OCI-LY1 (cell line): ENCODE results near the gene MUL1.

Experiments
- H2AFZ ChIP-seq: fragments of 200-600 bp; sonication (generic), shearing (Covaris generic); 2 replicates; pipeline ENCODE4 v1.6.0; 2014; ENCODE audit warnings: antibody characterized with exemption, mild to moderate bottlenecking, low read length
- H3F3A ChIP-seq: fragments of 200-600 bp; sonication (generic), shearing (Covaris generic); 2 replicates; pipeline ENCODE4 v1.6.0; 2014; ENCODE audit warnings: mild to moderate bottlenecking, antibody characterized with exemption, low read length, moderate library complexity; ENCODE audit not compliant: insufficient read depth
- H3K27ac ChIP-seq: fragments of 200-600 bp; sonication (generic); 2 replicates; pipeline ENCODE4 v1.5.1; 2014; ENCODE audit warnings: low read length, mixed run types, mild to moderate bottlenecking, low read depth; ENCODE audit not compliant: poor library complexity, severe bottlenecking
- H3K27me3 ChIP-seq: fragments of 200-600 bp; sonication (generic); 2 replicates; pipeline ENCODE4 v1.6.0; 2014; ENCODE audit warnings: antibody characterized with exemption, mild to moderate bottlenecking, low read length, moderate library complexity; ENCODE audit not compliant: insufficient read depth
- H3K36me3 ChIP-seq: fragments of 200-600 bp; sonication (generic); 2 replicates; pipeline ENCODE4 v1.6.1; 2014; ENCODE audit warnings: mild to moderate bottlenecking, antibody characterized with exemption, low read length, moderate library complexity, mixed read lengths; ENCODE audit not compliant: insufficient read depth
- H3K4me1 ChIP-seq: fragments of 200-600 bp; sonication (generic); 2 replicates; pipeline ENCODE4 v1.5.1; 2014; ENCODE audit warnings: mild to moderate bottlenecking, low read length, moderate library complexity; ENCODE audit not compliant: insufficient read depth, severe bottlenecking
- H3K4me2 ChIP-seq: fragments of 200-600 bp; sonication (generic), shearing (Covaris generic); 2 replicates; pipeline ENCODE4 v1.6.1; 2014; ENCODE audit warnings: low read length
- H3K4me3 ChIP-seq: fragments of 200-600 bp; sonication (generic); 2 replicates; pipeline ENCODE4 v1.5.1; 2014; ENCODE audit warnings: low read length, low read depth, mild to moderate bottlenecking, mixed read lengths; ENCODE audit not compliant: poor library complexity, severe bottlenecking
- H3K79me2 ChIP-seq: fragments of 200-600 bp; shearing (Covaris generic); 2 replicates; pipeline ENCODE4 v1.6.1; 2016; ENCODE audit warnings: mixed run types, low read length, mixed read lengths; ENCODE audit not compliant: insufficient read depth
- H3K9ac ChIP-seq: fragments of 200-600 bp; sonication (generic), shearing (Covaris generic); 2 replicates; pipeline ENCODE4 v1.6.1; 2014; ENCODE audit warnings: mild to moderate bottlenecking, low read length, mixed read lengths
- H3K9me2 ChIP-seq: fragments of 200-600 bp; sonication (generic), shearing (Covaris generic); 2 replicates; pipeline ENCODE4 v1.6.1; 2014; ENCODE audit warnings: low read depth, mild to moderate bottlenecking, low read length, mixed read lengths
- H3K9me3 ChIP-seq: fragments of 200-600 bp; shearing (Covaris generic); 2 replicates; pipeline ENCODE4 v1.6.1; 2014; ENCODE audit warnings: low read length, mixed read lengths
- H4K20me1 ChIP-seq: fragments of 200-600 bp; sonication (generic), shearing (Covaris generic); 2 replicates; pipeline ENCODE4 v1.6.0; 2016; ENCODE audit warnings: mild to moderate bottlenecking, low read length; ENCODE audit not compliant: insufficient read depth
- CTCF ChIP-seq: fragments of 200-600 bp; sonication (generic), shearing (Covaris generic); IDR thresholded peaks from 2 replicates; pipeline ENCODE4 v1.5.1; 2017; ENCODE audit warnings: mild to moderate bottlenecking, antibody characterized with exemption, low read length, moderate library complexity, mixed read lengths
- EZH2 ChIP-seq: fragments of 200-600 bp; sonication (generic), shearing (Covaris generic); IDR thresholded peaks from 2 replicates; pipeline ENCODE4 v1.8.0; 2017; ENCODE audit warnings: borderline replicate concordance, mixed run types, mild to moderate bottlenecking, antibody characterized with exemption, low read length, moderate library complexity, mixed read lengths

Gene MUL1

GRCh38 chr1:20485527-20486456 lies 22.2 kb downstream of the MUL1 start, which contains the start of gene CAMK2N1:
CAMK2N1 (minus strand) TSS chr1:20486210; CDS start chr1:20485379, 831 bp downstream.
- no peaks in the 10 kb centered on the region for H3K9me2 ChIP-seq
- no peaks in the 10 kb centered on the region for H3F3A ChIP-seq
- no peak within 1 kb of the TSS for H3K27ac ChIP-seq
- no peaks in the 10 kb centered on the region for H3K36me3 ChIP-seq
- H2AFZ ChIP-seq: no peak within 1 kb of the TSS
- TF ChIP-seq EZH2: no peak
- TF ChIP-seq CTCF: no peak
- peak within 1 kb of the TSS; percentile 39; the same call in 1 of the 2 replicates for H3K9ac ChIP-seq
- H3K9me3 ChIP-seq: no peaks in the 10 kb centered on the region
- H3K79me2 ChIP-seq: no peaks in the 10 kb centered on the region
- H3K4me3 ChIP-seq: peak within 1 kb of the TSS; percentile 42
- H3K27me3 ChIP-seq: 0 out of 2 replicates have a peak, but pooled peaks cover 6% of the 10 kb centered on the region
- H3K4me2 ChIP-seq: peak within 1 kb of the TSS; percentile 73
- no peaks in the 10 kb centered on the region for H4K20me1 ChIP-seq
- H3K4me1 ChIP-seq: no peaks in the 10 kb centered on the region

GRCh38 chr1:20484519-20485462 lies 23.2 kb downstream of the MUL1 start:
- no peaks in the 10 kb centered on the region for H3K9me2 ChIP-seq
- no peaks in the 10 kb centered on the region for H3K27me3 ChIP-seq
- H3F3A ChIP-seq: no peaks in the 10 kb centered on the region
- no peak overlapping the region for H3K4me2 ChIP-seq
- H3K4me3 ChIP-seq: no peak overlapping the region
- H3K27ac ChIP-seq: no peak overlapping the region
- H2AFZ ChIP-seq: no peak overlapping the region
- H4K20me1 ChIP-seq: no peaks in the 10 kb centered on the region
- H3K9ac ChIP-seq: no peak overlapping the region
- H3K79me2 ChIP-seq: no peaks in the 10 kb centered on the region
- no peaks in the 10 kb centered on the region for H3K9me3 ChIP-seq
- H3K4me1 ChIP-seq: no peaks in the 10 kb centered on the region
- no peaks in the 10 kb centered on the region for H3K36me3 ChIP-seq
- TF ChIP-seq EZH2: no peak
- no peak for TF ChIP-seq CTCF

- Histone ChIP-seq H3K27me3 (no peaks in the 10 kb centered on the region), H3K4me1 (no peaks in the 10 kb centered on the region), H3K79me2 (no peaks in the 10 kb centered on the region), H3K9ac (no peak overlapping the region), H2AFZ (no peak overlapping the region), H3F3A (no peaks in the 10 kb centered on the region), H3K27ac (no peak overlapping the region), H3K36me3 (no peaks in the 10 kb centered on the region), H3K4me3 (no peak overlapping the region), H3K9me3 (no peaks in the 10 kb centered on the region), H3K9me2 (no peaks in the 10 kb centered on the region), H3K4me2 (no peak overlapping the region), H4K20me1 (no peaks in the 10 kb centered on the region)
- TF ChIP-seq CTCF: no peak
- TF ChIP-seq EZH2: no peak
Observed at GRCh38 chr1:20483833-20484518, 24.0 kb downstream of the MUL1 start.
